ENCODE data around the gene CREB5.
"Not testable (repeated sequence)": the region's sequence is repeated elsewhere in the genome, so short reads cannot be mapped to it uniquely, and the experiment has no call there.

The CREB5 gene

GRCh38 chr7:28551331-28551730 is 139.0 kb downstream of the CREB5 start:
- no peak for TF ChIP-seq CTCF (IDR thresholded peaks at IDR 0.05; ENCODE audit: borderline replicate concordance, control extremely low read depth, extremely low read depth, insufficient read depth, missing control alignments)
- DNase-seq (ENCODE audit: low spot score), result no peak
- in situ Hi-C loops (cut with MboI; ENCODE audit: low sequenced_read_pairs, unreplicated experiment), result no loop called here

- in situ Hi-C loops (cut with MboI; ENCODE audit: low sequenced_read_pairs, unreplicated experiment); DNase-seq (ENCODE audit: low spot score): not testable (repeated sequence)
Observed at GRCh38 chr7:28551766-28552165, 139.4 kb downstream of the CREB5 start.

- TF ChIP-seq CTCF (IDR thresholded peaks at IDR 0.05; ENCODE audit: borderline replicate concordance, control extremely low read depth, extremely low read depth, insufficient read depth, missing control alignments), result no peak
- DNase-seq (ENCODE audit: low spot score), result no peak
- in situ Hi-C loops (cut with MboI; ENCODE audit: low sequenced_read_pairs, unreplicated experiment), result no loop called here
Observed at GRCh38 chr7:28554802-28555471, 142.6 kb downstream of the CREB5 start.

- TF ChIP-seq CTCF (IDR thresholded peaks at IDR 0.05; ENCODE audit: borderline replicate concordance, control extremely low read depth, extremely low read depth, insufficient read depth, missing control alignments), result no peak
- in situ Hi-C loops (cut with MboI; ENCODE audit: low sequenced_read_pairs, unreplicated experiment), result no loop called here
- DNase-seq (ENCODE audit: low spot score), result no peak
Observed at GRCh38 chr7:28556025-28556424, 143.7 kb downstream of the CREB5 start.

GRCh38 chr7:28556671-28557070 is 144.4 kb downstream of the CREB5 start:
- no peak for TF ChIP-seq CTCF (IDR thresholded peaks at IDR 0.05; ENCODE audit: borderline replicate concordance, control extremely low read depth, extremely low read depth, insufficient read depth, missing control alignments)
- in situ Hi-C loops (cut with MboI; ENCODE audit: low sequenced_read_pairs, unreplicated experiment), result no loop called here
- DNase-seq (ENCODE audit: low spot score), result no peak

- in situ Hi-C loops (cut with MboI; ENCODE audit: low sequenced_read_pairs, unreplicated experiment), result no loop called here
- no peak for TF ChIP-seq CTCF (IDR thresholded peaks at IDR 0.05; ENCODE audit: borderline replicate concordance, control extremely low read depth, extremely low read depth, insufficient read depth, missing control alignments)
- no peak for DNase-seq (ENCODE audit: low spot score)
Observed at GRCh38 chr7:28558236-28558635, 145.9 kb downstream of the CREB5 start.

GRCh38 chr7:28560767-28561166 is 148.4 kb downstream of the CREB5 start:
- DNase-seq (ENCODE audit: low spot score), result no peak
- TF ChIP-seq CTCF (IDR thresholded peaks at IDR 0.05; ENCODE audit: borderline replicate concordance, control extremely low read depth, extremely low read depth, insufficient read depth, missing control alignments), result no peak
- in situ Hi-C loops (cut with MboI; ENCODE audit: low sequenced_read_pairs, unreplicated experiment), result no loop called here
